ENCODE measurements around the gene MVD. TPM values are rescaled to one million over a fixed set of nuclear protein-coding genes. Genes with fewer than 3 reads are reported as not detected.
A peak's percentile ranks its signal among the peaks of the same experiment; 100 is the strongest.

The MVD gene
- total RNA-seq, 1 donor from 2014 or later: 95.7 TPM

- DNase-seq: peak; percentile 51
- Mint-ChIP-seq H3K27me3 (peaks cover under 1% of the 10 kb centered on the region), H3K36me3 (ENCODE audit: low read depth) (peaks cover 22% of the 10 kb centered on the region), H3K9me3 (no peaks in the 10 kb centered on the region), H3K4me3 (no peak overlapping the region), H3K27ac (no peak overlapping the region), H3K4me1 (peaks cover 13% of the 10 kb centered on the region)
- intact Hi-C loops (cut with micrococcal nuclease): no loop called here
Observed at GRCh38 chr16:88631920-88632586, 30.8 kb downstream of the MVD start.

GRCh38 chr16:88631384-88631783 lies 31.5 kb downstream of the MVD start:
- Mint-ChIP-seq H3K27ac (no peak overlapping the region), H3K4me1 (peaks cover 12% of the 10 kb centered on the region), H3K27me3 (no peaks in the 10 kb centered on the region), H3K4me3 (no peak overlapping the region), H3K9me3 (no peaks in the 10 kb centered on the region), H3K36me3 (ENCODE audit: low read depth) (peaks cover 28% of the 10 kb centered on the region)
- DNase-seq: no peak
- intact Hi-C loops (cut with micrococcal nuclease): no loop called here

GRCh38 chr16:88630941-88631340 lies 31.9 kb downstream of the MVD start:
- H3K4me1 Mint-ChIP-seq: peaks cover 11% of the 10 kb centered on the region
- no peak for DNase-seq
- H3K27ac Mint-ChIP-seq: no peak overlapping the region

GRCh38 chr16:88630433-88630832 lies 32.5 kb downstream of the MVD start:
- peaks cover 10% of the 10 kb centered on the region for H3K4me1 Mint-ChIP-seq
- H3K9me3 Mint-ChIP-seq: no peaks in the 10 kb centered on the region
- no peaks in the 10 kb centered on the region for H3K27me3 Mint-ChIP-seq
- intact Hi-C loops (cut with micrococcal nuclease): no loop called here
- no peak overlapping the region for H3K27ac Mint-ChIP-seq
- H3K36me3 Mint-ChIP-seq (ENCODE audit: low read depth): peaks cover 32% of the 10 kb centered on the region
- no peak for DNase-seq
- no peak overlapping the region for H3K4me3 Mint-ChIP-seq

More at GRCh38 chr16:88630941-88631340, 31.9 kb downstream of the MVD start:
- Mint-ChIP-seq H3K4me3 (no peak overlapping the region), H3K9me3 (no peaks in the 10 kb centered on the region), H3K36me3 (ENCODE audit: low read depth) (peaks cover 31% of the 10 kb centered on the region), H3K27me3 (no peaks in the 10 kb centered on the region)
- intact Hi-C loops (cut with micrococcal nuclease): no loop called here

GRCh38 chr16:88629835-88630234 lies 33.1 kb downstream of the MVD start:
- Mint-ChIP-seq H3K27ac (no peak overlapping the region), H3K4me3 (no peak overlapping the region), H3K36me3 (ENCODE audit: low read depth) (peaks cover 34% of the 10 kb centered on the region), H3K4me1 (peaks cover 5% of the 10 kb centered on the region), H3K9me3 (no peaks in the 10 kb centered on the region), H3K27me3 (no peaks in the 10 kb centered on the region)
- DNase-seq: no peak
- intact Hi-C loops (cut with micrococcal nuclease): no loop called here

- intact Hi-C loops (cut with micrococcal nuclease): no loop called here
- H3K9me3 Mint-ChIP-seq: no peaks in the 10 kb centered on the region
- H3K4me1 Mint-ChIP-seq: peaks cover 2% of the 10 kb centered on the region
- H3K4me3 Mint-ChIP-seq: no peak overlapping the region
- no peak overlapping the region for H3K27ac Mint-ChIP-seq
- H3K27me3 Mint-ChIP-seq: no peaks in the 10 kb centered on the region
- peaks cover 41% of the 10 kb centered on the region for H3K36me3 Mint-ChIP-seq (ENCODE audit: low read depth)
- DNase-seq: no peak
Observed at GRCh38 chr16:88628512-88628974, 34.3 kb downstream of the MVD start.

GRCh38 chr16:88627531-88628411 lies 35.1 kb downstream of the MVD start:
- no peak for DNase-seq
- H3K36me3 Mint-ChIP-seq (ENCODE audit: low read depth): peaks cover 47% of the 10 kb centered on the region
- intact Hi-C loops (cut with micrococcal nuclease): no loop called here
- no peak overlapping the region for H3K27ac Mint-ChIP-seq
- no peak overlapping the region for H3K4me3 Mint-ChIP-seq
- H3K9me3 Mint-ChIP-seq: no peaks in the 10 kb centered on the region
- no peaks in the 10 kb centered on the region for H3K27me3 Mint-ChIP-seq
- H3K4me1 Mint-ChIP-seq: no peaks in the 10 kb centered on the region

- intact Hi-C loops (cut with micrococcal nuclease): no loop called here
- Mint-ChIP-seq H3K4me3 (no peak overlapping the region), H3K36me3 (ENCODE audit: low read depth) (peaks cover 48% of the 10 kb centered on the region), H3K9me3 (no peaks in the 10 kb centered on the region), H3K27ac (no peak overlapping the region), H3K27me3 (no peaks in the 10 kb centered on the region), H3K4me1 (no peaks in the 10 kb centered on the region)
- DNase-seq: no peak
Observed at GRCh38 chr16:88626646-88627045, 36.2 kb downstream of the MVD start.

GRCh38 chr16:88624977-88625576 lies 37.8 kb downstream of the MVD start:
- H3K9me3 Mint-ChIP-seq: no peaks in the 10 kb centered on the region
- H3K36me3 Mint-ChIP-seq (ENCODE audit: low read depth): peaks cover 44% of the 10 kb centered on the region
- H3K27me3 Mint-ChIP-seq: no peaks in the 10 kb centered on the region
- no peak overlapping the region for H3K4me3 Mint-ChIP-seq
- no peak for DNase-seq
- peaks cover 4% of the 10 kb centered on the region for H3K4me1 Mint-ChIP-seq
- no peak overlapping the region for H3K27ac Mint-ChIP-seq
- intact Hi-C loops (cut with micrococcal nuclease): no loop called here

GRCh38 chr16:88624481-88624880 lies 38.4 kb downstream of the MVD start:
- H3K27ac Mint-ChIP-seq: no peak overlapping the region
- no peaks in the 10 kb centered on the region for H3K9me3 Mint-ChIP-seq
- DNase-seq: no peak
- H3K4me1 Mint-ChIP-seq: peaks cover 10% of the 10 kb centered on the region
- peaks cover 46% of the 10 kb centered on the region for H3K36me3 Mint-ChIP-seq (ENCODE audit: low read depth)
- intact Hi-C loops (cut with micrococcal nuclease): no loop called here
- no peaks in the 10 kb centered on the region for H3K27me3 Mint-ChIP-seq
- no peak overlapping the region for H3K4me3 Mint-ChIP-seq

GRCh38 chr16:88623858-88624257 lies 39.0 kb downstream of the MVD start:
- H3K27ac Mint-ChIP-seq: no peak overlapping the region
- H3K27me3 Mint-ChIP-seq: no peaks in the 10 kb centered on the region
- no peaks in the 10 kb centered on the region for H3K9me3 Mint-ChIP-seq
- intact Hi-C loops (cut with micrococcal nuclease): no loop called here
- peaks cover 44% of the 10 kb centered on the region for H3K36me3 Mint-ChIP-seq (ENCODE audit: low read depth)
- no peak for DNase-seq
- no peak overlapping the region for H3K4me3 Mint-ChIP-seq
- peaks cover 16% of the 10 kb centered on the region for H3K4me1 Mint-ChIP-seq

- intact Hi-C loops (cut with micrococcal nuclease): no loop called here
- no peak overlapping the region for H3K27ac Mint-ChIP-seq
- H3K4me1 Mint-ChIP-seq: peaks cover 17% of the 10 kb centered on the region
Observed at GRCh38 chr16:88622866-88623265, 40.0 kb downstream of the MVD start.

GRCh38 chr16:88622125-88622524 lies 40.8 kb downstream of the MVD start:
- Mint-ChIP-seq H3K4me1 (peaks cover 17% of the 10 kb centered on the region), H3K36me3 (ENCODE audit: low read depth) (peaks cover 37% of the 10 kb centered on the region), H3K27me3 (no peaks in the 10 kb centered on the region)

More at GRCh38 chr16:88622866-88623265, 40.0 kb downstream of the MVD start:
- DNase-seq: no peak
- Mint-ChIP-seq H3K9me3 (no peaks in the 10 kb centered on the region), H3K27me3 (no peaks in the 10 kb centered on the region), H3K36me3 (ENCODE audit: low read depth) (peaks cover 43% of the 10 kb centered on the region), H3K4me3 (no peak overlapping the region)

More at GRCh38 chr16:88622125-88622524, 40.8 kb downstream of the MVD start:
- Mint-ChIP-seq H3K27ac (no peak overlapping the region), H3K4me3 (no peak overlapping the region), H3K9me3 (no peaks in the 10 kb centered on the region)
- intact Hi-C loops (cut with micrococcal nuclease): no loop called here
- no peak for DNase-seq
